HEK293 (cell line): ENCODE measurements around the gene CASKIN2.

Source experiments
- SCRT2 ChIP-seq: fragments of 450-650 bp; formaldehyde crosslinking; IDR thresholded peaks from 2 replicates; pipeline ENCODE4 v1.5.1; 2016; ENCODE audit warnings: missing biosample characterization, missing genetic modification characterization
- SP7 ChIP-seq: fragments of 450-650 bp; formaldehyde crosslinking; IDR thresholded peaks from 2 replicates; pipeline ENCODE4 v1.5.1; 2016; ENCODE audit warnings: missing biosample characterization, missing genetic modification characterization
- ZNF18 ChIP-seq: fragments of 450-650 bp; formaldehyde crosslinking; IDR thresholded peaks from 2 replicates; pipeline ENCODE4 v1.5.1; 2016; ENCODE audit warnings: missing biosample characterization, missing genetic modification characterization
- ZNF350 ChIP-seq: fragments of 450-650 bp; formaldehyde crosslinking; IDR thresholded peaks from 2 replicates; pipeline ENCODE4 v1.5.0; 2017; ENCODE audit warnings: missing biosample characterization, mild to moderate bottlenecking, missing genetic modification characterization
- ZNF843 ChIP-seq: fragments of 450-650 bp; formaldehyde crosslinking; IDR thresholded peaks from 2 replicates; pipeline ENCODE4 v1.5.1; 2016; ENCODE audit warnings: missing biosample characterization, missing genetic modification characterization
- TF ChIP-seq, protein P1 (sequence below): fragments of 450-650 bp; formaldehyde crosslinking; IDR thresholded peaks from 2 replicates; pipeline ENCODE4 v1.5.1; 2016; ENCODE audit warnings: missing biosample characterization, missing genetic modification characterization
- TF ChIP-seq, protein P2 (sequence below): fragments of 450-650 bp; formaldehyde crosslinking; IDR thresholded peaks from 2 replicates; pipeline ENCODE4 v1.5.1; 2017; ENCODE audit warnings: missing biosample characterization, missing genetic modification characterization

DNA sequence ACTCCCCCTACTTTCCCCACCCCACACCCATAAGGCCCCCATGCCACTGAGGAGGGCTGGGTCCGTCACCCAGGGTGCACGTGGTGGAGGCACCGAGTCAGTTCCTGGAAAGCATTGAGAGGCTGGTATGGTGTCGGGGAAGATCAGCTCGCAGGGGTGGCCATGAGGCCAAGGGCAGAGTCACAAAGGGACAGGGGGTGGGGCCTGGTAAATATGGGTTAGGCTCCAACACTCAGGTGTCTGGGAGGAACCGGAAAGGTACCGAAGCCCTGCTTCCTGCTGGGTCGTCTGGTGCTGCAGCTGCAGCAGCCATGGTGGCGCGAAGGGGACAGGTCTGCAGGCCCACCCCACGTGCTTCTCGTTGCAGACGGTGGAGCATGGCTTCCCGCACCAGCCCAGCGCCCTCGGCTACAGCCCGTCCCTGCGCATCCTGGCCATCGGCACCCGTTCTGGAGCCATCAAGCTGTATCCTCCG, 40.4 kb upstream of the CASKIN2 start:
- TF ChIP-seq, protein P1, sequence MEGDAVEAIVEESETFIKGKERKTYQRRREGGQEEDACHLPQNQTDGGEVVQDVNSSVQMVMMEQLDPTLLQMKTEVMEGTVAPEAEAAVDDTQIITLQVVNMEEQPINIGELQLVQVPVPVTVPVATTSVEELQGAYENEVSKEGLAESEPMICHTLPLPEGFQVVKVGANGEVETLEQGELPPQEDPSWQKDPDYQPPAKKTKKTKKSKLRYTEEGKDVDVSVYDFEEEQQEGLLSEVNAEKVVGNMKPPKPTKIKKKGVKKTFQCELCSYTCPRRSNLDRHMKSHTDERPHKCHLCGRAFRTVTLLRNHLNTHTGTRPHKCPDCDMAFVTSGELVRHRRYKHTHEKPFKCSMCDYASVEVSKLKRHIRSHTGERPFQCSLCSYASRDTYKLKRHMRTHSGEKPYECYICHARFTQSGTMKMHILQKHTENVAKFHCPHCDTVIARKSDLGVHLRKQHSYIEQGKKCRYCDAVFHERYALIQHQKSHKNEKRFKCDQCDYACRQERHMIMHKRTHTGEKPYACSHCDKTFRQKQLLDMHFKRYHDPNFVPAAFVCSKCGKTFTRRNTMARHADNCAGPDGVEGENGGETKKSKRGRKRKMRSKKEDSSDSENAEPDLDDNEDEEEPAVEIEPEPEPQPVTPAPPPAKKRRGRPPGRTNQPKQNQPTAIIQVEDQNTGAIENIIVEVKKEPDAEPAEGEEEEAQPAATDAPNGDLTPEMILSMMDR (tag by site-specific recombination): no peak
- no peak for TF ChIP-seq SP7 (tag by site-specific recombination)
- no peak for TF ChIP-seq ZNF18
- TF ChIP-seq, protein P2, sequence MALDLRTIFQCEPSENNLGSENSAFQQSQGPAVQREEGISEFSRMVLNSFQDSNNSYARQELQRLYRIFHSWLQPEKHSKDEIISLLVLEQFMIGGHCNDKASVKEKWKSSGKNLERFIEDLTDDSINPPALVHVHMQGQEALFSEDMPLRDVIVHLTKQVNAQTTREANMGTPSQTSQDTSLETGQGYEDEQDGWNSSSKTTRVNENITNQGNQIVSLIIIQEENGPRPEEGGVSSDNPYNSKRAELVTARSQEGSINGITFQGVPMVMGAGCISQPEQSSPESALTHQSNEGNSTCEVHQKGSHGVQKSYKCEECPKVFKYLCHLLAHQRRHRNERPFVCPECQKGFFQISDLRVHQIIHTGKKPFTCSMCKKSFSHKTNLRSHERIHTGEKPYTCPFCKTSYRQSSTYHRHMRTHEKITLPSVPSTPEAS (tag by site-specific recombination): no peak
- no peak for TF ChIP-seq ZNF350 (tag by site-specific recombination)
- no peak for TF ChIP-seq SCRT2 (tag by site-specific recombination)
- no peak for TF ChIP-seq ZNF843
